MM.1S (cell line): Measurements from ENCODE around the gene INO80D.

Source experiments
- EZH2 ChIP-seq: fragments of 300-600 bp; sonication (generic); optimal IDR thresholded peaks from 2 replicates; pipeline ENCODE3; 2017; ENCODE audit warnings: low read depth, mild to moderate bottlenecking, antibody characterized with exemption, low read length, mixed read lengths
- EZH2phosphoT487 ChIP-seq: fragments of 300-600 bp; sonication (generic); IDR thresholded peaks from 2 replicates; pipeline ENCODE4 v1.6.1; 2018; ENCODE audit warnings: antibody characterized with exemption, low read length
- TF ChIP-seq, protein P1 (sequence below): fragments of 300-600 bp; sonication (generic); IDR thresholded peaks from 2 replicates; pipeline ENCODE4 v1.5.1; 2016; ENCODE audit warnings: antibody characterized with exemption, low read length, mixed read lengths

DNA sequence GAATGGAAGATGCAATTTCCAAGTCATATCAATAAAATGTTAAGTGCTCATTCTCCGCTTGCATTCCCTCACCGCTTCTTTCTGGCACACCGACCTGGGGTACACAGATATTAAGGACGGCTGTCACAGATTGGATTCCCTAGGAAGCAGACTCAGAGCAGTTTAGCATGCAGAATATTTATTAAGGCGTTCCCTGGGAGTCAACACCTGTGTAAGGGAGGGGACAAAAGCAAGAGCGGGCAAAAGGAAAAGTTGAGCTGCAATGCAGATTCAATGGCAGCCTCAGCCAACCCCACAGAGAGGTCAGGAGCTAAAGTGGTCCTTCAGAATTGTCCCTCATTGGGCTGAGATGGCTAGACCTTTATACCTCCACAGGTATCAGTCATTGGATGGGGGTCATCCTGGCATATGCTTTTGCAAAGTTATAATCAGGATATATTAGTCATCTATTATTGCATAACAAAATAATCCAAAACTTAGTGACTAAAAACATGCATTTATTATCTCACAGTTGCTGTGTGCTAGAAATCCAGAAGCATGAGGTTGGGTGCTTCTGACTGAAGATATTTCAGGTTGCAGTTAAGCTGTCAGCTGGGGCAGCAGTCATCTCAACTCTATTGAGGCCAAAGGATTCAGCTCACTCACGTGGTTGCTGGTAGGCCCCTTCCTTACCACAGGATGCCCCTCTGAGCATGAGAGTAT, 27.0 kb upstream of the INO80D start:
- TF ChIP-seq, protein P1, sequence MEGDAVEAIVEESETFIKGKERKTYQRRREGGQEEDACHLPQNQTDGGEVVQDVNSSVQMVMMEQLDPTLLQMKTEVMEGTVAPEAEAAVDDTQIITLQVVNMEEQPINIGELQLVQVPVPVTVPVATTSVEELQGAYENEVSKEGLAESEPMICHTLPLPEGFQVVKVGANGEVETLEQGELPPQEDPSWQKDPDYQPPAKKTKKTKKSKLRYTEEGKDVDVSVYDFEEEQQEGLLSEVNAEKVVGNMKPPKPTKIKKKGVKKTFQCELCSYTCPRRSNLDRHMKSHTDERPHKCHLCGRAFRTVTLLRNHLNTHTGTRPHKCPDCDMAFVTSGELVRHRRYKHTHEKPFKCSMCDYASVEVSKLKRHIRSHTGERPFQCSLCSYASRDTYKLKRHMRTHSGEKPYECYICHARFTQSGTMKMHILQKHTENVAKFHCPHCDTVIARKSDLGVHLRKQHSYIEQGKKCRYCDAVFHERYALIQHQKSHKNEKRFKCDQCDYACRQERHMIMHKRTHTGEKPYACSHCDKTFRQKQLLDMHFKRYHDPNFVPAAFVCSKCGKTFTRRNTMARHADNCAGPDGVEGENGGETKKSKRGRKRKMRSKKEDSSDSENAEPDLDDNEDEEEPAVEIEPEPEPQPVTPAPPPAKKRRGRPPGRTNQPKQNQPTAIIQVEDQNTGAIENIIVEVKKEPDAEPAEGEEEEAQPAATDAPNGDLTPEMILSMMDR = no peak
- TF ChIP-seq EZH2 (no peak), EZH2phosphoT487 (no peak)
